GM23338 (cell line): ENCODE measurements around the gene FBXO33. TPM values are rescaled to one million over a fixed set of nuclear protein-coding genes. Genes with fewer than 3 reads are reported as not detected.

Experiments
- ATAC-seq: fragments of 200-7000 bp; cut with Tn5 transposase; 3 replicates; pipeline ENCODE4 v1.9.1; 2020
- DNase-seq: peaks from one replicate; pipeline ENCODE4 v3.0.0-alpha.2; 2015; ENCODE audit warnings: low spot score
- H2AFZ ChIP-seq: fragments of 200-600 bp; sonication (generic); 2 replicates; pipeline ENCODE4 v1.8.0; 2016; ENCODE audit warnings: antibody characterized with exemption, mild to moderate bottlenecking, moderate library complexity
- H3F3A ChIP-seq: fragments of 200-600 bp; sonication (generic); replicated peaks from 2 replicates; pipeline ENCODE4 v1.8.0; 2017; ENCODE audit warnings: antibody characterized with exemption, mixed run types, low read depth
- H3K27ac ChIP-seq: fragments of 200-600 bp; sonication (generic); 2 replicates; pipeline ENCODE4 v1.6.1; 2016; ENCODE audit warnings: low read depth
- H3K27me3 ChIP-seq: fragments of 200-600 bp; sonication (generic); 2 replicates; pipeline ENCODE4 v1.8.0; 2016; ENCODE audit warnings: mild to moderate bottlenecking, mixed run types, moderate library complexity; ENCODE audit not compliant: insufficient read depth
- H3K36me3 ChIP-seq: fragments of 200-600 bp; sonication (generic); 2 replicates; pipeline ENCODE4 v1.8.0; 2016; ENCODE audit warnings: mild to moderate bottlenecking; ENCODE audit not compliant: insufficient read depth
- H3K4me1 ChIP-seq: fragments of 200-600 bp; sonication (generic); 2 replicates; pipeline ENCODE4 v1.8.0; 2016; ENCODE audit warnings: mild to moderate bottlenecking, moderate library complexity; ENCODE audit not compliant: insufficient read depth
- H3K4me2 ChIP-seq: fragments of 200-600 bp; sonication (generic); 2 replicates; pipeline ENCODE4 v1.7.1; 2017; ENCODE audit warnings: mixed run types
- H3K4me3 ChIP-seq: fragments of 200-600 bp; sonication (generic); 2 replicates; pipeline ENCODE4 v1.6.1; 2016; ENCODE audit warnings: mixed run types
- H3K79me2 ChIP-seq: fragments of 200-600 bp; sonication (generic); replicated peaks from 2 replicates; pipeline ENCODE4 v1.8.0; 2017; ENCODE audit warnings: mild to moderate bottlenecking; ENCODE audit not compliant: insufficient read depth
- H3K9me2 ChIP-seq: fragments of 200-600 bp; sonication (generic); 2 replicates; pipeline ENCODE4 v1.8.0; 2017; ENCODE audit not compliant: insufficient read depth
- H4K20me1 ChIP-seq: fragments of 200-600 bp; sonication (generic); replicated peaks from 2 replicates; pipeline ENCODE4 v1.8.0; 2017; ENCODE audit warnings: mild to moderate bottlenecking; ENCODE audit not compliant: insufficient read depth
- H3K27ac Mint-ChIP-seq: 2 replicates; pipeline ENCODE4 v1.8.0; 2020; ENCODE audit warnings: inconsistent platforms, mild to moderate bottlenecking, moderate library complexity, mixed read lengths
- H3K27me3 Mint-ChIP-seq: 3 replicates; pipeline ENCODE4 v1.8.0; 2022; ENCODE audit warnings: low read depth, mild to moderate bottlenecking, moderate library complexity, mixed read lengths, inconsistent platforms; ENCODE audit not compliant: insufficient read depth, poor library complexity
- H3K36me3 Mint-ChIP-seq: 3 replicates; pipeline ENCODE4 v1.8.0; 2021; ENCODE audit warnings: low read depth, mild to moderate bottlenecking, inconsistent platforms, moderate library complexity, mixed read lengths
- H3K4me1 Mint-ChIP-seq: 3 replicates; pipeline ENCODE4 v1.8.0; 2020; ENCODE audit warnings: mild to moderate bottlenecking, inconsistent platforms, mixed read lengths
- H3K4me3 Mint-ChIP-seq: 3 replicates; pipeline ENCODE4 v1.8.0; 2021; ENCODE audit warnings: moderate library complexity, mild to moderate bottlenecking, inconsistent platforms, mixed read lengths
- H3K9me3 Mint-ChIP-seq: 3 replicates; pipeline ENCODE4 v1.8.0; 2020; ENCODE audit warnings: moderate library complexity, mild to moderate bottlenecking, inconsistent platforms, mixed read lengths
- EZH2phosphoT487 ChIP-seq: fragments of 200-600 bp; sonication (generic); IDR thresholded peaks from one replicate; pipeline ENCODE4 v1.8.1; 2018; ENCODE audit warnings: antibody characterized with exemption; ENCODE audit not compliant: unreplicated experiment
- NANOG ChIP-seq: IDR thresholded peaks from 2 replicates; pipeline ENCODE4 v1.6.1; 2016; ENCODE audit warnings: antibody characterized with exemption, borderline replicate concordance
- REST ChIP-seq: IDR thresholded peaks from one replicate; pipeline ENCODE4 v1.6.1; 2018; ENCODE audit warnings: antibody characterized with exemption; ENCODE audit not compliant: unreplicated experiment
- ZNF114 ChIP-seq: fragments of 250-450 bp; sonication (Bioruptor Pico); IDR thresholded peaks from 2 replicates; pipeline ENCODE4 v1.5.0; 2020; ENCODE audit warnings: mild to moderate bottlenecking, moderate library complexity
- ZNF462 ChIP-seq: fragments of 250-450 bp; sonication (Bioruptor Pico); IDR thresholded peaks from 2 replicates; pipeline ENCODE4 v1.5.0; 2020; ENCODE audit warnings: mild to moderate bottlenecking, moderate library complexity
- polyA plus RNA-seq: library from polyadenylated mRNA; unstranded; fragments of >200 nt; fragmentation: Nextera tagmentation; extraction: Ambion mirVana; gene quantifications from 2 replicates; pipeline ENCODE4 v1.2.1, GENCODE V29; 2016
- total RNA-seq: library from RNA; depleted of rRNA; stranded (reverse); fragments of >200 nt; shearing (Covaris generic); gene quantifications from 2 replicates; pipeline ENCODE4 v1.2.3, GENCODE V29; 2014

Gene FBXO33
- total and polyA plus RNA-seq, 2 experiments from 2014 or later = 6.7 to 13.1 TPM

- Histone ChIP-seq H3F3A (no peaks in the 10 kb centered on the region), H4K20me1 (peaks cover 22% of the 10 kb centered on the region; the same call in 1 of the 2 replicates), H3K4me2 (no peak overlapping the region), H3K36me3 (no peaks in the 10 kb centered on the region), H2AFZ (no peak overlapping the region), H3K9me2 (no peaks in the 10 kb centered on the region), H3K4me3 (no peak overlapping the region), H3K27me3 (no peaks in the 10 kb centered on the region), H3K27ac (no peak overlapping the region), H3K4me1 (peaks cover 21% of the 10 kb centered on the region), H3K79me2 (peaks cover 62% of the 10 kb centered on the region)
- Mint-ChIP-seq H3K36me3 (no peaks in the 10 kb centered on the region), H3K4me3 (no peak overlapping the region), H3K27me3 (peaks cover 4% of the 10 kb centered on the region), H3K4me1 (peaks cover 24% of the 10 kb centered on the region), H3K9me3 (no peaks in the 10 kb centered on the region), H3K27ac (no peak overlapping the region)
- TF ChIP-seq ZNF462 (CRISPR knock-in tag) (no peak), EZH2phosphoT487 (no peak), REST (no peak), NANOG (no peak), ZNF114 (CRISPR knock-in tag) (no peak)
- ATAC-seq (no peak), DNase-seq (no peak)
Observed at GRCh38 chr14:39428118-39428517, 4.1 kb downstream of the FBXO33 start.
